Activated CD8-positive, alpha-beta memory T cell treated with anti-CD3 and anti-CD28 coated beads for 48 hours (primary cell): ENCODE data around the gene SORCS2.

ENCODE experiments used
- DNase-seq, 3 experiments: peaks; one replicate each; pipeline ENCODE4 v3.0.0-alpha.2; 2020; ENCODE audit warnings: low read depth in 2 of 3, low spot score in 2 of 3

The SORCS2 gene

DNA sequence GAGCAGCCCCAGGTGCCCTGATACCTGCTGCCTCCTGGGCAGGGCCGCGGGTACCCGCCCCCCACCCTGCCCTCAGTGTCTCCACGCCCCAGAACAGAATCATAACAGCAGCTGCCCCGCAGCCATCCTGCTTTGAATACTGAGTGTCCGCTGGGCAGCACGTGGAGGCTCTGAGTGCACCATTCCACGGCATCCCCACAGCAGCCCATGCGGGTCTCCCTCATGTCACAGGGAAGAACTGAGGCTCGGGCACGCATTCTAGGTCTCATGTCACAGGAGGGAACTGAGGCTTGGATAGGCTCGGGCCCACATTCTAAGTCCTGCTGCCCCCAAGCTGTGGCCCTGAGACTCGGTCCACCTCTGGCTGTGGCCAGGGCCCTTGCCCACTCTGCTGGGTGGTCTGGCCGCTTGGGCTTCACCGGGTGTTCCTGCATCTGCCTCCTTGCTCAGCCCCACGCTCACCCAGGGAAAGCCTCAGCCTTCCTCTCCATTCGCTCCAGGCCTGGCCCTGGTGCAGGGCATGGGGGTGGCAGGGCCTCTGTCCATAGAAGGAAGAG lies 464.0 kb downstream of the SORCS2 start:
- no peak for DNase-seq

DNA sequence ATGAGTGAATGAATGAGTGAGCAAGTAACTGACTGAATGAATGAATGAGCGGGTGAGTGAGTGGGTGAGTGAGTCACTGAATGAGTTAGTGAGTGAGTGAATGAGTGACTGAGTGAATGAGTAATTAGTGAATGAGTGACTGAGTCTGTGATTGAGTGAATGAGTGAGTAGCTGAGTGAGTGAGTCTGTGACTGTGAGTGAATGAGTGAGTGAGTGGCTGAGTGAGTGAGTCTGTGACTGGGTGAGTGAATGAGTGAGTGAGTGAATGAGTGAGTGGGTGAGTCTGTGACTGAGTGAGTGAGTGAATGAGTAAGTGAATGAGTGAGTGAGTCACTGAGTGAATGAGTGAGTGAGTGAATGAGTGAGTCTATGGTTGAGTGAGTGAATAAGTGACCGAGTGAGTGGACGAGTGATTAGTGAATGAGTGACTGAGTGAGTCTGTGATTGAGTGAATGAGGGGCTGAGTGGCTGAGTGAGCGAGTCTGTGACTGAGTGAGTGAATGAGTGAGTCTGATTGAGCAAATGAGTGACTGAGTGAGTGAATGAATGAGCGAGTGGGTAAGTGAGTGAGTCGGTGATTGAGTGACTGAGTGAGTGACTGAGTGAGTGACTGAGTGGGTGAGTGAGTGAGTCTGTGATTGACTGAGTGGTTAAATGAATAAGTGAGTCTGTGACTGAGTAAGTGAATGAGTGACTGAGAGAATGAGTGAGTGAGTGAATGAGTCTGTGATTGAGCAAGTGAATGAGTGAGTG lies 465.4 kb downstream of the SORCS2 start:
- DNase-seq = no peak

DNA sequence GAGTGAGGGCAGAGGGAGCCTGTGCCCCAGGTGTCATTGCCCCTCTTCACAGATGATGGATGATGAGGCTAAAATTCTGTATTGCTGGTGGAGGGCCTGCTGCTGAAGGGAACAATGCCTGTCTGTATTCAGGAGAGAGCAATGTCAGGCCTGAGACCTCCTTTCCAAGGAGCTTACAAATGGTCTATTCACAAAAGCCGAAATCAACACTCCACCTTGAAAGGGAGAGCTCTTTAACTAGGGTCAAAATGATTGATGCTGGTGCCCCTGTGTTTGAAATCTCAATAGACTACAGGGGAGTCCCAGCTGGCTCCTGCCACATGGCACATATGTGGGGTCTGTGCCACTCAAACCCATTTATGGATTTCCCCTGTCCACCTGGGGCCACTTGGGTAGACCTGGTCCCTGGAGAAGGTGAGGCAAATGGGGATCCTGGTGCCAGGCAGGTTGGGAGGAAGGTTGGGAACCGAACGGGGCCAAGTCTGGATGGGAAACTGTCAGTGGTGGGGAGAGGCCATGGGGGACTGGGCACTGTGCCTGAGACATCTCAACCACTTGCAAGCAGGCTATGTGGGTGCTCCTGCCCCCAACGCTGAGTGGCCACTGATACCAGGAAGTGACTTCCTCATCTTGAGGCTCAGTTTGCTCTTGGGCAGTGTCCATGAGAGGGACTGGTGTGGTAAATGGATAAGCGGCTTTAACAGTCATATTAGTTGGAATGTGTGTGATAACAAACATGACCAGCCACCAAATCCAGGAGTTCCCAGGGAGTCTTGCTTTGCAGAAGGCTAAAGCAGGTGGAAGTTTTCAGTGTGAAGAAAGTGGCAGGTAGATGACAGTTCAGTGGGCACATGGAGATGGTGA lies 466.2 kb downstream of the SORCS2 start:
- DNase-seq = no peak

DNA sequence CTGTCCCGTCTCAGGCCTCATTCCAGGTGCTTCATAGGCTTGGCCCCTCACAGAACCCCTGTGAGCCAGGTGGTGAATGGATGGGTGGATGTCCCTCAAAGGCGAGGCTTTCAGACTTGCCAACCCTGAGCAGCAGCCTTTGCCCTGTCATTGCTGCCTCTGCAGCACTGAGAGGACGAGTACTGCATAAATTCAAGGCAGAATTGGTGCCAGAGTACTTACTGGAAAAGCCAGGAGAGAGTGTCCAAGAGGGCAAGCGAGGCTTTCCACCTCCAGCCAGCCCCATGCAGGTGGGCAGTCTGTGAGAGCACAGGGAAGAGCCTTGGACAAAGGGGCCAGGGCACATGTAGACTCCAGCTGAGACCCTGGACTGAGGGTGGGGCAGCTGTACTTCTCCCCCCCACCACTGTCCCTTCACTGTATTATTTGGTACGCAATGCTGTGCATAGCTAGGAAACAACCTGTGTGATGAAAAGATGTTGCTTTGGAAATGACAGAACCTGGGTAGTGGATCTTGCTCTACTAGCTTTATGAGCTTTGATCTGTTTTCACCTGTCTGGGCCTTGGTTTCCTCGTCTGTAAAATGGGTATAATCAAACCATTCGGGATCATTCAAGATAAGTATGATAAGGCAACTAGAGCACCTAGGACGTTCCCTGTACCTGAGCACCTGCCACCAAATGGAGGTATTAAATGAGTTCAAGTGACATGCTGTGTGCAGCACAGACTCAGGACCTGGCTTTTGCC lies 467.3 kb downstream of the SORCS2 start:
- DNase-seq = no peak

DNA sequence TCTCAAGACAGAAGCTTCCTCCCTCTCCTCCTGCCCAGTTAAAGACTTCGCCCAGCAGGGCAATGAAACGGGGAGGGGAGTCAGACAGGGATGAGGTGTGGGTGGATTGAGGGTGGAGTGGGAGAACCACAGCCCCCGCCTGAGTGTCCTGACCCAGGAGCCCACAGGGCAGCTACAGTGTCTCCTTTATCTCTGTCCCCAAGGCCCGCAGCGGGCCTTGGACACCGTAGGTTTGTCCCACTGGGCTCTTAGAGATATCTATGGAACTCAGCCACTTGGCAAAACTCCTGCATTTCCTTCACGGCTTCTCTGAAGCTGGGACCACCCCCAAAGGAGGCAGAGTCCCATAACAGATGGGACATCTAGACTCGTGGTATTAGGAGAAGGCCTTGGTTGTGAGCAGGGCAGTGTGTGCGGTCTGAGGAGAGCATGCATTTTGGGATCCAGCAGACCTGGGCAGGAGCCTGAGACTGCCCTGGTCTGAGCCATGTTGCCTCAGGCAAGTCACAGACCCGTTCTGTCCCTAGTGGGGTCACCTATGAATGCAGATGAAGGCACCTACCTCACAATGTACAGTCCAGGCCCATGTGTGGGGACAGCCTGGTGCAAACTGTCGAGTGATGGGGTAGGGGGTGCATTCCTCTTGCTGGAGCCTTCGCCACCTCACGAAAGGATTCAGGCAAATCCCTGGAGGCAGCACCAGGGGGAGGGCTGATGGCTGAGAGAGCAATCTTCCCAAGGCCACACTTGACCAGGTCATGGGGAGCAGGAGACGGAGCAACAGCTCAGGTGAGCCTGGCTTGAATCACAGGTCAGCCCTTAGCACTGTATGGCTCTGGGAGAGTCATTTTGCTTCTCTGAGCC lies 468.1 kb downstream of the SORCS2 start:
- no peak for DNase-seq

DNA sequence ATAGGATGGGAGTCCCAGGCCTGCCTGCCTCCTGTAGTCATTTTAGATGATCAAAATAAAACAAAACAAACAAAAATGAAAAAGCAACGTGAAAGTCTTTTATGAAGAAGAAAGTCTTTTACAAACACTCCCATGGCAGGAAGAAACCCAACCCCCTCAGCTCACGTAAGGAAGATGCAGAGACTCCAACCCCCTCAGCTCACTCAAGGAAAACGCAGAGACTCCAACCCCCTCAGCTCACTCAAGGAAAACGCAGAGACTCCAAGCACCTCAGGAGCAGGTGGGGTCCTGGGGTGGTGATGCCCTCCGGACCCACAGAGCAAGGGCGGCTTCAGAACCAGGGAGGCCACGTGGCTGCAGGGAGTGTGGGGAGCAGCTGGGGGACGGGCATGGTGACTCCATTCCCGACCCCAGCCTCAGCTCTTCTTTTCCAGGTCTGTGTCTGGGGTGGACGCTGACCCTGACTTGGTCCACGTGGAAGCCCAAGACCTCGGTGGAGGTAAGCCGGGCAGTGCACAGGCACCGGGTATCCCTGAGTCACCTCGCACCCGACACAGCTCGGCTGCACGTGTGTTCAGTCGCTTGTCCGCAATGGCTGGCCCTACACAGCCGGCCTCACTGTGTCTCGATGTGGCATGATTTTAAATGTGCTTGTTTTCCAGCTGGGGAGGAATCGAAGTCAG lies 468.9 kb downstream of the SORCS2 start:
- no peak for DNase-seq

DNA sequence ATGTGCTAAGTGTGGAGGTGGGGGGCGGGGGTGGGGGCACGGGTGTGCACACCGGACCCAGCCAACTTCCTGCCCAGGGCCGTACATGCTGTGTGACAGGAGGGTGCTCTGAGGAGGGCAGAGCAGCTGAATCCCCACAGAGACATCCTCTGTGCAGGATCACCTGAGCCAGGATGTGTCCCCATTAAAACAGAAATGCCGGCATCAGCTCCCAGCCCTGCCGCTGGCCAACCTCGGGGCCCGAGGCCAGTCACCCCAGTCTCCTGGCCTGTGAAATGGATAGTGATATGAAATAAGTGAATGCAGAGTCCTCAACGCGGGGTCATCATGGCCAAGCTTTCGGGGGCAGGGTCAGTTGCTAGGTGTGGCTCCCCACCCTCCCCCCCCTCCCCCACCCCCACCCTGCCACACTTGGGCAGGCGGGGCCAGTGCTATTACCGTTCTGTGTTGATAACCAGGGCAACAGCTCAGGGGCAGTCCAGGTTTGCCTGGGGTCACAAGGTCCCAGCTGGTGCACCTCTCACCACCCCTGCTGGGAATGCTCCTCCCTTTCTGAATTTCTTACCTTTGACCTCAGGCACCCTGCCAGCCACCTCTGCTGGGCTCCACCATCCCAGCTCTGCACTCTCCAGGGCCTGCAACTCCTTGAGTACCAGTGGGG lies 469.6 kb downstream of the SORCS2 start:
- DNase-seq = no peak

DNA sequence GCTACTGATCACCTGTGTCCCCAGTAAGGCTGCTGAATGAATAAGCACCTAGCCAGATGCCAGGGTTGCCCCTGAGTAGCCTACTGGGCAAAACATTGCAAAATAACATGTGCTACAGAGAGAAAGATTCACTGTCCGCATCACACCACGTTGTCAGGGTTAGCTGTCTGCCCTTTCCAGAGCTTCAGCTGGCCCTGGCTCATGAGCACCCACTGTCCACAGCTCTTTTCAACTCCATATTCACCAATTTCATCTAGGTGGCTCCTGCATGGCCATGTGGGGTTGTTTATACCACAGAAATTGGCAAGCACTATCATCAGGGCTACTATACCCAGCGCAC lies 470.1 kb downstream of the SORCS2 start:
- no peak for DNase-seq

DNA sequence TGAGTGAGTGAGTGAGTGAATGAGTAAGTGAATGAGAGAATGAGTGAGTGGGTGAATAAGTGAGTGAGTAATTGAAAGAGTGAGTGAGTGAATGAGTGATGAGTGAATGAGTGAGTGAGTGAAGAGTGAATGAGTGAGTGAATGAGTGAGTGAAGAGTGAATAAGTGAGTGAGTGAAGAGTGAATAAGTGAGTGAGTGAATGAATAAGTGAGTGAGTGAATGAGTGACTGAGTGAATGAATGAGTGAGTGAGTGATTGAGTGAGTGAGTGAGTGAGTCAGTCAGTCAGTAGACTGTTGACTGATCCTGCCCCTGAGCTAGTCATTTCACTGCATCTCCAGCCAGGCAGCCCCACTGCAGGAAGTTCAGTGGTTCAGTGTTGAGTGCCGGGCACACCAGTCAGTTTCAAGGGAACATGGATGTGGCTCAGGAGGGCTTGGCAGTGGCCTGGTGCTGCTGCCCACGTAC lies 470.8 kb downstream of the SORCS2 start:
- no peak for DNase-seq

DNA sequence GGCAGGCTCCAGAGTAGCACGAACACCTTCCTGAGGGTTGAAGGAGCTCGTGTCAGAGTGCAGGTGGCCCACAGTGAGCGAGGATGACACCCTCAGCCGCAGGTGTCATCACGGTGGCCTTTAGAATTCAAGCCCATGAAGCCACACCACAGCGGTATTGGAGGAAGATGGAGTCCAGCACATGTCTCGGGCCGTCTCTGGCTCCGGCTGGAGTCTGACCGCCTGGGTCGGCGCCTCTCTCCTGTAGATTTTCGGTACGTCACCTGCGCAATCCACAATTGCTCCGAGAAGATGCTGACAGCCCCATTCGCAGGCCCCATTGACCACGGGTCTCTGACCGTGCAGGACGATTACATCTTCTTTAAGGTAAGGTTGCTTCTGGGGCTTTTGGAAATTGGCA lies 471.8 kb downstream of the SORCS2 start:
- DNase-seq = no peak

DNA sequence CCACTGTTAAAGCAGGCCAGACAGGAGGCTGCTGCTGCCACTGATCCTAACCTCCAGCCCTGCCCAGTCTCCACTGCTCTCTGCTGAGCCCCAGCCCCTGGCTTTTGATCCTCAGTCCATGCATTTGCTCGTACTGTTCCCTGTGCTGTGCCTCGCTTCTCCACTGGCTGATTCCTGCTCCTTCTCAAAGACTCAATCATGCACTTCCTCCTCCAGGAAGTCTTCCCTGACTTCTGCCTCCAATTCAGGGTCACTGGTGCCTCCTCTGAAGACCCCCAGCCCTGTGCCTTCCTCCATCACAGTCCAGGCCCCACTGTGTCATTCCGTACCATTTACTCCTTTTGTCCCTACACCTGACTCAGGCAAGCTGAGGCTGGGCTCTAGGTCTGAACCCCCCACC lies 473.0 kb downstream of the SORCS2 start:
- DNase-seq = no peak

DNA sequence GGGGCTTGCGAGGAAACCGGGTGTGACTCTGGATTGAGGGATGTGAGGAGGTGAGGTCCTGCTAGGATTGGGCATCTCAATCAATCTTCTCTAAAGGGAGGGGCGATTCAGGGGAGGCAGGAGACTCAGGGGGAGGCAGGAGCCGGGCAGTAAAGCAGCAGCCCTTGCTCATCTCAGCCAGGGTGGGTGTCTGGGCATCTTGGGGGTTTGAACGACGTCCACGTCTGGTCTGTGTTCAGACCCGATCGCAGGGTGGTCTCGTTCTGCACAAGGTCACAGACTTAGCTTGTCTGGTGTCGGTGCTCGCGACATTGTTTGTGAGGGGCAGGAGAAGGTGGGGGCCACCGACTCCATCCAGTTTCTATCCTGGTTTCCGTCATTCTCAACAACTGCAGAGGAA lies 473.7 kb downstream of the SORCS2 start:
- no peak for DNase-seq

DNA sequence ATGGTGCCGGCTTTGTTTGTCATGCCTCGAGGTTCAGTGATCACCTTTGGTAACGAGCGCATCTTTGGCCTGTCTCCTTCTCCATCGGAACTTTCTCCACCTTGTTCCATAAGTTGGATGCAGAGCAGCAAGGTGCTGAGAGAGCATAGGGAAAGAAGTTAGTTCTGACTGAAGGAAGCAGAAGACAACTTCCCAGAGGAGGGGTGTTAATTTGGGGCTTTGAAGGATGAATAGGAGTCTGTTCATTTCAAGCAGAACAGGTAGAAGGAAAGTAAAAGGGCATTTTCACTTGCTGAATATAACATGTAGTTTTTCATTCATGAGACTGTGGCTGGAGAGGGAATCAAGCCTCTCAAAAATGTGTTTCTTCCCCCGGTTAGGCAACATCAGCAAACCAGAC lies 474.4 kb downstream of the SORCS2 start:
- DNase-seq = no peak

DNA sequence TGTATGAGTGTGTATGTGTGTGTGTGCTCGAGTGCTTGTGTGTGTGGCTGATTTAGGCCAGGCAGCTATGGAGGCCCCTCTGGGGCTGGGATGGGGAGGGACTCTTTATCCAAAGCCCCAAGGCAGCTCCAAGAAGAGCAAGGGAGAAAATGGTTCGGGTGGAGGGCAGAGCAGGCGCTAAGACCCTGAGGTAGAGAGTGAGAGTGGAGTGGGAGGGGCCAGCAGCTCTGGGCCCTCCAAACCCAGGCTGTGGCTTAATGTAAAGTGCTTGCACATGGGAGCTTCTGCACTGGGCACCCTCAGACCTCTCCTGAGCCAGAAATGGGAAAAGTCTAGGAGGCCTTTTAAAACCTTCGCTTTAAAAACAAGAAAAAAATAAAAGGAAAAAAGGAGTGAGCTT lies 475.9 kb downstream of the SORCS2 start:
- DNase-seq = no peak

DNA sequence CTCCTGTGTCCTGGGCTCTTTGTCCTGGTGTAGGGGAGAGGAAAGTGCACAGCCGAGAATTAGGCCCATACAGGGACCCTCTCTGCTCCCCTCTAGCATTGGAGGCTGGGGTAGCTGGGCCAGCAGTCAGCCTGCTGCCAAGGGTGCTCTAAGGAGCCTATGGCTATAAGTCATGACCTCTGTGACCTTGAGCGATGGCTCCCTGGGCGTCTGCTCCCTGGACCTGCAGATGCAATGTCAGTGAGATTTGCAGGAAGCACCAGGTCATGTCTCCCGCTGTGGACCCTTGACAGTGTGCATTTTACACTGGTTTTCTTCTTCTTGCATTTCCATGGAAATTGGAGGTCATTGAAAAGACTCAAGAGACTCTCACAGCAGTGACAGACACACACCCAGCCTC lies 476.5 kb downstream of the SORCS2 start:
- DNase-seq = no peak

DNA sequence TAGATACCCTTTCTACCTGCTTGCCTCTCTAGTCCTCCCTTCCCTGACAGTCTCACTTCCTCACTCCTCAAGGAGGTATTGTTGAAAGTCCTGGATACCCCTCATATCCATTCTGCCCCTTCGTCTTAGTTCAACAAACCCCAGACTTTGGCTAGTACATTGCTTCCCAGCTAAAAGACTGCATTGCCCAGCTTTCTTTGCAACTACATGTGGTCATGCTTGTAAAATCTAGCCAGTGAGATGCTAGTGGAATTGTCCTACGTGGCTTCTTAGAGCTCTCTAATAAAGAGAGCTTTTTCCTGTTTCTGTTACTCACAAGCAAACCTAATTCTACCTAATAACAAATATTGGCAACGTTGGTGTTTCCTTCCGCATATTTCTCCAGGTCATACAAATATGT lies 480.3 kb downstream of the SORCS2 start:
- no peak for DNase-seq

DNA sequence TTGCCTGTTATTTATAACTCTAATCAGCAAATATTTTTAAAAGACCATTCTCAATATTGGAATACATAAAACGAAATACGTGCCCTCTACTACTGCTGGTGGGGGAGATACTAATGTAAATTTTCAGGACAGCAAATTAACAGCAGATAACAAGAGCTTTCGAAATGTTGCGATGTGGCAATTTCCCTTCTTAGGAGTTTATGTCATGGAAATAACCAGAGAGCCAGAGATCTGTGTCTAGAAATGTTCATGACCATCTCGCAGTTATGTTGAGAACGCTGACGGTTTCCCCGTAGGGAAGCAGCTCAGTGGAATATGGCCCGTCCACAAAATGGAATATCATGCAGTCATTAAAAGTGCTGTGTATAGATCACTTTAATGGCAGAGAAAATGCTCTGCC lies 480.8 kb downstream of the SORCS2 start:
- DNase-seq = no peak

DNA sequence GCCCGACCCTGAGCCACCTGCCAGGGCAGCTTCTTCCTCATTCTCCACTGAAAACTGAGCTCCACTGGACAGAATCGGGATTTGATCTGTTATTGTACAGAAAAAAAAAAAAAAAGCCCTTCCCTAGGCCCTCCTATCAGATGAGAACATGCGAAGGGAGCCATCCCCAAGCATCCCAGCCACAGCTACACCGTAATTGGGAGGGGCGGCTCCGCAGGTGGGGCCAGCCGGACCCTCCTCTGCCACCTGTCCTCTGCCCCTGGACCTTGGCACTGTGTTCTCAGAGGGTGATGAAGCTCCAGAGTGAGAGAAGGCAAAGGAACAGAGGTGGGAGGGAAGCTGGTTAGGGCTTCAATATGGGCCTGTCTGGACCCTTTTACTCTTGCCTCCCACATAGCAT lies 482.4 kb downstream of the SORCS2 start:
- no peak for DNase-seq

DNA sequence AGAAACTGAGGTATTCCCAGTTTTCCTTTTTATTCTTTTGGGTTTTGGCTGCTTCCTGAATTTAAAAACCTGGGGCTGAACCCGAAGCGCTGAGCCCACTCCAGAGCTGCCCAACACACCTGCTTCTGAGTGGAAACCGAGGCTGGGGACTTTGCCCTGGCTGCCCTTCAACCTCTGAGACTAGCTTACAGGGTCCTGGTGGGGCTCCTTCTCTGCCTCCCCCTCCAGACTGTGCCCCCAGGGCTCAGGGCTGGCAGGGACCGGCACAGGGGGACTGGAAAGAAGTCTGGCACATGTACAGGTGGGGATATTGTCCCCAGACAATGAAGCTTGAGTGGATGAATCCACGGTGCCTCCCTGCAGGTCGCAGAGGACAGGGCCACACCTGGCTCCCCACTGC lies 482.8 kb downstream of the SORCS2 start:
- DNase-seq = no peak
